ENCODE data around the gene SF3B6. TPM values are rescaled to one million over a fixed set of nuclear protein-coding genes. Genes with fewer than 3 reads are reported as not detected.

Gene SF3B6
- total RNA-seq, 1 experiment from 2014 or later = 117 TPM

- TF ChIP-seq ATF2 (CRISPR knock-in tag; IDR thresholded peaks at IDR 0.05; ENCODE audit: borderline replicate concordance, low read depth) = no peak
- TF ChIP-seq ZNF138 (CRISPR knock-in tag; conservative IDR thresholded peaks at IDR 0.05) = no peak
- TF ChIP-seq SMAD3 (CRISPR knock-in tag; IDR thresholded peaks at IDR 0.05; ENCODE audit: borderline replicate concordance) = no peak
- no peak for TF ChIP-seq ELF4 (CRISPR knock-in tag; IDR thresholded peaks at IDR 0.05; ENCODE audit: low read depth)
- TF ChIP-seq AR (CRISPR knock-in tag; IDR thresholded peaks at IDR 0.05) = no peak
- no peak; the same call in 1 of the 2 replicates for TF ChIP-seq USF1 (CRISPR knock-in tag; IDR thresholded peaks at IDR 0.05)
- TF ChIP-seq EMX1 (CRISPR knock-in tag; IDR thresholded peaks at IDR 0.05) = no peak
- TF ChIP-seq ZNF317 (CRISPR knock-in tag; IDR thresholded peaks at IDR 0.05; ENCODE audit: borderline replicate concordance, low read depth) = no peak
- peak; percentile 18; the same call in 1 of the 2 replicates for TF ChIP-seq FOXJ3 (CRISPR knock-in tag; IDR thresholded peaks at IDR 0.05; ENCODE audit: borderline replicate concordance)
- TF ChIP-seq E2F1 (CRISPR knock-in tag; IDR thresholded peaks at IDR 0.05) = no peak
- peak; percentile 47; the same call in 1 of the 2 replicates for TF ChIP-seq ARID4B (CRISPR knock-in tag; IDR thresholded peaks at IDR 0.05; ENCODE audit: borderline replicate concordance)
- no peak for TF ChIP-seq NFE2L1 (CRISPR knock-in tag; IDR thresholded peaks at IDR 0.05)
- TF ChIP-seq ZNF512 (CRISPR knock-in tag; IDR thresholded peaks at IDR 0.05; ENCODE audit: borderline replicate concordance) = no peak
- no peak for TF ChIP-seq ZNF532 (CRISPR knock-in tag; IDR thresholded peaks at IDR 0.05; ENCODE audit: borderline replicate concordance)
- TF ChIP-seq ZNF219 (CRISPR knock-in tag; IDR thresholded peaks at IDR 0.05; ENCODE audit: borderline replicate concordance) = 0 out of 2 replicates have a peak, but pooled peaks have one; percentile 53
- no peak for TF ChIP-seq SOX15 (CRISPR knock-in tag; IDR thresholded peaks at IDR 0.05)
- TF ChIP-seq CTCF (IDR thresholded peaks at IDR 0.05) = no peak
Measured at GRCh38 chr2:24083567-24084385, 7.7 kb upstream of the SF3B6 start (continued).

Measured in WTC11 (cell line).